ENCODE measurements around the gene VAV3. TPM values are rescaled to one million over a fixed set of nuclear protein-coding genes. Genes with fewer than 3 reads are reported as not detected.

The VAV3 gene
- total and polyA plus RNA-seq, 10 donors, result 10.5 to 63.0 (median 38.8) TPM

DNA sequence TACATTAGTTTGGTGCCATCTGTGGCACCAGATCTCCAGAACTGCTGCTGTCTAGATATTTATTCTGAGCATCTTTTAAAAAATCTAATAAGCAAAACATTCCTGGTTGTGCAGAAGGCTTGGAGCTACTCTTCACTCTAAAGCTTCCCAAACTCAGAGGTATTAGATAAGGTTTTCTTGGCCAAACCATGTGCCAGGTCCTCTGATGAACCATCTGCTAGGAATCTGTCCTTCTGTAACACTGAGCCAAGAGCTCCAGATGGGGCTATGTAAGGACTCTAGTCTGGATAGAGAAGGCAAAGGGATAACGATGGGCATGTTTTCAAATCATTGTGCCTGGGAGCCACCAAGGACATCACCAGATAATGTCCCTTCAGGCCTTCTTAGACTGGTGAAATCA lies 413.5 kb downstream of the VAV3 start:
- Histone ChIP-seq H3K27ac (no peak overlapping the region), H3K36me3 (no peaks in the 10 kb centered on the region), H3K4me1 (no peaks in the 10 kb centered on the region), H3K27me3 (replicated peaks in 1 of 7) (no peaks in the 10 kb centered on the region), H3K9me3 (no peaks in the 10 kb centered on the region), H3K4me3 (no peak overlapping the region)
- 86 to 100% (median 89%) methylated on average over 1 of the region's 1 CpG for WGBS, 5 donors
- TF ChIP-seq, protein P1, sequence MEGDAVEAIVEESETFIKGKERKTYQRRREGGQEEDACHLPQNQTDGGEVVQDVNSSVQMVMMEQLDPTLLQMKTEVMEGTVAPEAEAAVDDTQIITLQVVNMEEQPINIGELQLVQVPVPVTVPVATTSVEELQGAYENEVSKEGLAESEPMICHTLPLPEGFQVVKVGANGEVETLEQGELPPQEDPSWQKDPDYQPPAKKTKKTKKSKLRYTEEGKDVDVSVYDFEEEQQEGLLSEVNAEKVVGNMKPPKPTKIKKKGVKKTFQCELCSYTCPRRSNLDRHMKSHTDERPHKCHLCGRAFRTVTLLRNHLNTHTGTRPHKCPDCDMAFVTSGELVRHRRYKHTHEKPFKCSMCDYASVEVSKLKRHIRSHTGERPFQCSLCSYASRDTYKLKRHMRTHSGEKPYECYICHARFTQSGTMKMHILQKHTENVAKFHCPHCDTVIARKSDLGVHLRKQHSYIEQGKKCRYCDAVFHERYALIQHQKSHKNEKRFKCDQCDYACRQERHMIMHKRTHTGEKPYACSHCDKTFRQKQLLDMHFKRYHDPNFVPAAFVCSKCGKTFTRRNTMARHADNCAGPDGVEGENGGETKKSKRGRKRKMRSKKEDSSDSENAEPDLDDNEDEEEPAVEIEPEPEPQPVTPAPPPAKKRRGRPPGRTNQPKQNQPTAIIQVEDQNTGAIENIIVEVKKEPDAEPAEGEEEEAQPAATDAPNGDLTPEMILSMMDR (IDR thresholded peaks at IDR 0.05 in 8 of 11, conservative IDR thresholded peaks at IDR 0.05 in 3 of 11), result no peak
- TF ChIP-seq POLR2AphosphoS5 (IDR thresholded peaks at IDR 0.05), result no peak
- TF ChIP-seq POLR2A (IDR thresholded peaks at IDR 0.05), result no peak
- intact Hi-C loops (cut with DNase I; ENCODE audit: low total_unique reads), result no loop called here
- no peak for DNase-seq

GRCh38 chr1:107550358-107550757 lies 414.6 kb downstream of the VAV3 start:
- Histone ChIP-seq H3K36me3 (no peaks in the 10 kb centered on the region), H3K4me1 (no peaks in the 10 kb centered on the region), H3K27ac (no peak overlapping the region), H3K27me3 (replicated peaks in 1 of 7) (no peaks in the 10 kb centered on the region), H3K9me3 (no peaks in the 10 kb centered on the region), H3K4me3 (no peak overlapping the region)
- WGBS, 5 donors, result 86 to 95% (median 90%) methylated on average over 5 of the region's 5 CpGs
- intact Hi-C loops (cut with DNase I; ENCODE audit: low total_unique reads), result no loop called here
- TF ChIP-seq POLR2AphosphoS5 (IDR thresholded peaks at IDR 0.05) (no peak), POLR2A (IDR thresholded peaks at IDR 0.05) (no peak)
- TF ChIP-seq, protein P1 (IDR thresholded peaks at IDR 0.05 in 8 of 11, conservative IDR thresholded peaks at IDR 0.05 in 3 of 11), result no peak
- no peak for DNase-seq

- Histone ChIP-seq H3K9me3 (no peaks in the 10 kb centered on the region), H3K4me3 (no peak overlapping the region), H3K36me3 (no peaks in the 10 kb centered on the region), H3K27ac (no peak overlapping the region), H3K27me3 (replicated peaks in 1 of 7) (no peaks in the 10 kb centered on the region), H3K4me1 (no peaks in the 10 kb centered on the region)
- WGBS, 5 donors, result 44 to 77% (median 62%) methylated on average over 3 of the region's 3 CpGs
- intact Hi-C loops (cut with DNase I; ENCODE audit: low total_unique reads), result no loop called here
- TF ChIP-seq POLR2AphosphoS5 (IDR thresholded peaks at IDR 0.05) (no peak), POLR2A (IDR thresholded peaks at IDR 0.05) (no peak)
- TF ChIP-seq, protein P1 (IDR thresholded peaks at IDR 0.05 in 8 of 11, conservative IDR thresholded peaks at IDR 0.05 in 3 of 11), result no peak
- DNase-seq, result no peak
Measured at GRCh38 chr1:107549152-107549810, 415.7 kb downstream of the VAV3 start.

DNA sequence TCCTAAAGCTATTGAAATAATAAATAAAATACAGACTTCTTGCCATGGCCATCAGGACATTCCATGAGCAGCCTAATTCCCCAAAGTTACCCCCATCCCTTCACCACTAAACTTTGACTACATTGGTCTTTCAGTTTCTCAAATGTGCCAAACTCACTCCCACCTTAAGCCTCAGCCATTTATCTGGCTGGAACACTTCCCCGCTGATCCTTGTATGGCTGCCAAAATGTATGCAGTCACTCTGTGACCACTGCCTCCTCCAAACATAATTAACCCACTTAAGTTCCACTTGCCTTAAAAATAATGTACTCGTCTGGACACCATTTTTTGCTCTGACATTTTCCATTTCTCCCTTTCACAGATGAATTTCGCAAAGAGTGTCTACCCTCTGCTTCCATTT lies 416.7 kb downstream of the VAV3 start:
- 83 to 90% (median 88%) methylated on average over 3 of the region's 3 CpGs for WGBS, 5 donors
- TF ChIP-seq, protein P1 (IDR thresholded peaks at IDR 0.05 in 8 of 11, conservative IDR thresholded peaks at IDR 0.05 in 3 of 11), result no peak
- TF ChIP-seq POLR2A (IDR thresholded peaks at IDR 0.05), result no peak
- TF ChIP-seq POLR2AphosphoS5 (IDR thresholded peaks at IDR 0.05), result no peak
- intact Hi-C loops (cut with DNase I; ENCODE audit: low total_unique reads), result no loop called here

More for the DNA sequence above, 416.7 kb downstream of the VAV3 start:
- H3K36me3 ChIP-seq, result no peaks in the 10 kb centered on the region
- no peak for DNase-seq
- H3K27ac ChIP-seq, result no peak overlapping the region
- H3K4me1 ChIP-seq, result no peaks in the 10 kb centered on the region
- no peaks in the 10 kb centered on the region for H3K9me3 ChIP-seq
- no peak overlapping the region for H3K4me3 ChIP-seq
- no peaks in the 10 kb centered on the region for H3K27me3 ChIP-seq (replicated peaks in 1 of 7)

All from spleen (tissue), 11 donors.